Nephron (organoid): ENCODE data around the gene NARF.
A peak's percentile ranks its signal among the peaks of the same experiment; 100 is the strongest.
"Not testable (repeated sequence)": the region's sequence is repeated elsewhere in the genome, so short reads cannot be mapped to it uniquely, and the experiment has no call there.

Experiments
- H3K27ac Mint-ChIP-seq, 3 experiments: 2 replicates each; pipeline ENCODE4 v1.8.0; 2020; ENCODE audit warnings: mixed read lengths in 3 of 3, mild to moderate bottlenecking in 2 of 3, moderate library complexity in 1 of 3
- H3K27me3 Mint-ChIP-seq: 2 replicates; pipeline ENCODE4 v1.8.0; 2021; ENCODE audit warnings: low read depth, mild to moderate bottlenecking, moderate library complexity, mixed read lengths
- H3K36me3 Mint-ChIP-seq: 2 replicates; pipeline ENCODE4 v1.8.0; 2020; ENCODE audit warnings: low read depth, mixed read lengths
- H3K4me1 Mint-ChIP-seq: 2 replicates; pipeline ENCODE4 v1.8.0; 2020; ENCODE audit warnings: mixed read lengths
- H3K4me3 Mint-ChIP-seq, 3 experiments: 2 replicates each; pipeline ENCODE4 v1.8.0; 2020; ENCODE audit warnings: mild to moderate bottlenecking in 3 of 3, mixed read lengths in 3 of 3, moderate library complexity in 2 of 3
- H3K9me3 Mint-ChIP-seq: 2 replicates; pipeline ENCODE4 v1.8.0; 2020; ENCODE audit warnings: mixed read lengths
- CTCF ChIP-seq, 3 experiments: fragments of 200-600 bp; sonication (generic); IDR thresholded peaks; one replicate each; pipeline ENCODE4 v1.5.0; 2021; ENCODE audit warnings: antibody characterized with exemption in 3 of 3; ENCODE audit not compliant: unreplicated experiment in 3 of 3

The NARF gene

GRCh38 chr17:82534401-82534812 is 75.9 kb downstream of the NARF start:
- peak overlapping the region; percentile 63 to 69 (median 63) for H3K27ac Mint-ChIP-seq
- no peaks in the 10 kb centered on the region for H3K9me3 Mint-ChIP-seq
- H3K4me3 Mint-ChIP-seq, result no peak overlapping the region
- H3K27me3 Mint-ChIP-seq, result no peaks in the 10 kb centered on the region
- H3K4me1 Mint-ChIP-seq, result peaks cover 56% of the 10 kb centered on the region
- no peak for TF ChIP-seq CTCF (IDR thresholded peaks at IDR 0.05; ENCODE audit: unreplicated experiment in 3 of 3)
- no peaks in the 10 kb centered on the region for H3K36me3 Mint-ChIP-seq

GRCh38 chr17:82536512-82537201 is 78.1 kb downstream of the NARF start:
- Mint-ChIP-seq H3K4me1 (peaks cover 49% of the 10 kb centered on the region), H3K4me3 (no peak overlapping the region), H3K27ac (peak overlapping the region; percentile 86 to 94 (median 93)), H3K9me3 (no peaks in the 10 kb centered on the region), H3K27me3 (no peaks in the 10 kb centered on the region), H3K36me3 (peaks cover 6% of the 10 kb centered on the region)
- no peak for TF ChIP-seq CTCF (IDR thresholded peaks at IDR 0.05; ENCODE audit: unreplicated experiment in 3 of 3)

- H3K9me3 Mint-ChIP-seq, H3K27me3 Mint-ChIP-seq, H3K36me3 Mint-ChIP-seq, H3K4me3 Mint-ChIP-seq: not testable (repeated sequence)
- Mint-ChIP-seq H3K4me1 (peaks cover 49% of the 10 kb centered on the region), H3K27ac (peak overlapping the region; percentile 86 to 94 (median 93))
Measured at GRCh38 chr17:82537228-82537627, 78.7 kb downstream of the NARF start.

- H3K9me3 Mint-ChIP-seq, H3K36me3 Mint-ChIP-seq, H3K27me3 Mint-ChIP-seq, H3K4me3 Mint-ChIP-seq: not testable (repeated sequence)
- peak overlapping the region in 2 of 3 experiments; percentile 52 to 53 for H3K27ac Mint-ChIP-seq
- H3K4me1 Mint-ChIP-seq, result peaks cover 51% of the 10 kb centered on the region
Measured at GRCh38 chr17:82539076-82539475, 80.5 kb downstream of the NARF start.
